ENCODE data around the gene SCG5.
A peak's percentile ranks its signal among the peaks of the same experiment; 100 is the strongest.

DNA sequence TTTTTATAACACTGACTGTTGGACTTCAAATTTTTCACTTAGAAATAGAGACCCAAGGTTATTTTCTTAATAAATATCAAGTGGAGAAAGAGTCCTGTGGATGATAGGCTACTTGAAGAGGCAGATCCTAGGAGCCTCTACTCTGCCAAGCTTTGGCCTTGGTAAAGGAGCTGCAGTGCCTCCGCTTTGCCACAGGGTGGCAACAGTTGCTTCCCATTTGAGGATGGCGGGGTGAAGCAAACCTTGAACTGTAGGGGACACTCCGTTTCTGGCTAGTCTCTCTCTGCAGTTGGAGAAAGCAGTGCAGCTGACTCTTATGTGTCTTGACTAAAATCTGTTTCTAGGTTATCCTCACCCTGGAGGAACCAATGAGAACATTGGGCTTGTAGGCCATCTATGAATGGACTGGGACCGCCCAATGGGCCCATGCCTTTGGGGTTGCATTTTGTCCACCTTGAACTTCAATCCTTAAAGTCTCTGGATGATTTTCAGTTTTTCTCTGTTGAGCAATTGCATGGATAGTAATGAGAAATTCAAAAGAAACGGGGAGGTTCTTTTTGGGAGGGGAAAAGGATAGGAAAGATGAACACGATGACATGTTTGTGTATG, 9.8 kb downstream of the SCG5 start:
- TF ChIP-seq, protein P1, sequence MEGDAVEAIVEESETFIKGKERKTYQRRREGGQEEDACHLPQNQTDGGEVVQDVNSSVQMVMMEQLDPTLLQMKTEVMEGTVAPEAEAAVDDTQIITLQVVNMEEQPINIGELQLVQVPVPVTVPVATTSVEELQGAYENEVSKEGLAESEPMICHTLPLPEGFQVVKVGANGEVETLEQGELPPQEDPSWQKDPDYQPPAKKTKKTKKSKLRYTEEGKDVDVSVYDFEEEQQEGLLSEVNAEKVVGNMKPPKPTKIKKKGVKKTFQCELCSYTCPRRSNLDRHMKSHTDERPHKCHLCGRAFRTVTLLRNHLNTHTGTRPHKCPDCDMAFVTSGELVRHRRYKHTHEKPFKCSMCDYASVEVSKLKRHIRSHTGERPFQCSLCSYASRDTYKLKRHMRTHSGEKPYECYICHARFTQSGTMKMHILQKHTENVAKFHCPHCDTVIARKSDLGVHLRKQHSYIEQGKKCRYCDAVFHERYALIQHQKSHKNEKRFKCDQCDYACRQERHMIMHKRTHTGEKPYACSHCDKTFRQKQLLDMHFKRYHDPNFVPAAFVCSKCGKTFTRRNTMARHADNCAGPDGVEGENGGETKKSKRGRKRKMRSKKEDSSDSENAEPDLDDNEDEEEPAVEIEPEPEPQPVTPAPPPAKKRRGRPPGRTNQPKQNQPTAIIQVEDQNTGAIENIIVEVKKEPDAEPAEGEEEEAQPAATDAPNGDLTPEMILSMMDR (IDR thresholded peaks at IDR 0.05; ENCODE audit: low read length), result peak; percentile 88
- TF ChIP-seq EZH2 (optimal IDR thresholded peaks at IDR 0.05; ENCODE audit: low read depth, low read length), result no peak
